T-helper 2 cell treated with Interferon-gamma antibody and Interleukin-4, amounts not matched to agents 5 μg/mL and 100 μg/mL, for 36 hours (primary cell): ENCODE measurements around the gene MAPK14.
A peak's percentile ranks its signal among the peaks of the same experiment; 100 is the strongest.
"Not testable (repeated sequence)": the region's sequence is repeated elsewhere in the genome, so short reads cannot be mapped to it uniquely, and the experiment has no call there.

Experiments
- DNase-seq: peaks from one replicate; pipeline ENCODE4 v3.0.0; 2021; ENCODE audit warnings: low spot score
- H3K27ac Mint-ChIP-seq: one replicate; pipeline ENCODE4 v1.8.0; 2021; ENCODE audit warnings: mild to moderate bottlenecking, mixed read lengths
- H3K27me3 Mint-ChIP-seq: one replicate; pipeline ENCODE4 v1.8.0; 2021; ENCODE audit warnings: low read depth, mixed read lengths
- H3K36me3 Mint-ChIP-seq: one replicate; pipeline ENCODE4 v1.8.0; 2021; ENCODE audit warnings: low read depth, mixed read lengths
- H3K4me1 Mint-ChIP-seq: one replicate; pipeline ENCODE4 v1.8.0; 2021; ENCODE audit warnings: low read depth, mixed read lengths
- H3K4me3 Mint-ChIP-seq: one replicate; pipeline ENCODE4 v1.8.0; 2022; ENCODE audit warnings: mild to moderate bottlenecking, moderate library complexity, mixed read lengths
- H3K9me3 Mint-ChIP-seq: one replicate; pipeline ENCODE4 v1.8.0; 2021; ENCODE audit warnings: mixed read lengths

The MAPK14 gene

GRCh38 chr6:36028088-36028876, 674 bp downstream of the MAPK14 start:
- Mint-ChIP-seq H3K9me3 (no peaks in the 10 kb centered on the region), H3K4me1 (peaks cover 30% of the 10 kb centered on the region), H3K36me3 (peaks cover 18% of the 10 kb centered on the region), H3K27me3 (peaks cover 25% of the 10 kb centered on the region), H3K27ac (peak overlapping the region; percentile 83), H3K4me3 (peak overlapping the region; percentile 97)
- no peak for DNase-seq

- peaks cover 18% of the 10 kb centered on the region for H3K36me3 Mint-ChIP-seq
- peaks cover 21% of the 10 kb centered on the region for H3K27me3 Mint-ChIP-seq
- peak; percentile 68 for DNase-seq
- H3K27ac Mint-ChIP-seq = peak overlapping the region; percentile 83
- no peaks in the 10 kb centered on the region for H3K9me3 Mint-ChIP-seq
- peaks cover 34% of the 10 kb centered on the region for H3K4me1 Mint-ChIP-seq
- peak overlapping the region; percentile 97 for H3K4me3 Mint-ChIP-seq
Measured at GRCh38 chr6:36028877-36029324, 1.3 kb downstream of the MAPK14 start.

GRCh38 chr6:36029464-36029863, 1.9 kb downstream of the MAPK14 start:
- peak overlapping the region; percentile 83 for H3K27ac Mint-ChIP-seq
- H3K27me3 Mint-ChIP-seq = peaks cover 18% of the 10 kb centered on the region
- H3K4me3 Mint-ChIP-seq = peak overlapping the region; percentile 97
- no peak for DNase-seq
- peaks cover 18% of the 10 kb centered on the region for H3K36me3 Mint-ChIP-seq
- peaks cover 36% of the 10 kb centered on the region for H3K4me1 Mint-ChIP-seq
- no peaks in the 10 kb centered on the region for H3K9me3 Mint-ChIP-seq

GRCh38 chr6:36032261-36032660, 4.7 kb downstream of the MAPK14 start:
- Mint-ChIP-seq H3K4me3 (peak overlapping the region; percentile 13), H3K9me3 (no peaks in the 10 kb centered on the region), H3K27me3 (peaks cover under 1% of the 10 kb centered on the region), H3K27ac (no peak overlapping the region), H3K36me3 (peaks cover 26% of the 10 kb centered on the region), H3K4me1 (peaks cover 40% of the 10 kb centered on the region)
- DNase-seq = no peak

- H3K27ac Mint-ChIP-seq, DNase-seq, H3K9me3 Mint-ChIP-seq, H3K27me3 Mint-ChIP-seq, H3K4me3 Mint-ChIP-seq: not testable (repeated sequence)
- H3K4me1 Mint-ChIP-seq = peaks cover 46% of the 10 kb centered on the region
- peaks cover 26% of the 10 kb centered on the region for H3K36me3 Mint-ChIP-seq
Measured at GRCh38 chr6:36033144-36033543, 5.5 kb downstream of the MAPK14 start.

- Mint-ChIP-seq H3K27ac (no peak overlapping the region), H3K27me3 (no peaks in the 10 kb centered on the region), H3K36me3 (peaks cover 23% of the 10 kb centered on the region), H3K9me3 (no peaks in the 10 kb centered on the region), H3K4me1 (peaks cover 46% of the 10 kb centered on the region), H3K4me3 (no peak overlapping the region)
- peak; percentile 33 for DNase-seq
Measured at GRCh38 chr6:36033935-36034334, 6.3 kb downstream of the MAPK14 start.

- no peaks in the 10 kb centered on the region for H3K27me3 Mint-ChIP-seq
- H3K9me3 Mint-ChIP-seq = no peaks in the 10 kb centered on the region
- no peak overlapping the region for H3K4me3 Mint-ChIP-seq
- H3K4me1 Mint-ChIP-seq = peaks cover 46% of the 10 kb centered on the region
- no peak for DNase-seq
- no peak overlapping the region for H3K27ac Mint-ChIP-seq
- peaks cover 19% of the 10 kb centered on the region for H3K36me3 Mint-ChIP-seq
Measured at GRCh38 chr6:36034441-36034840, 6.8 kb downstream of the MAPK14 start.

GRCh38 chr6:36035225-36035624, 7.6 kb downstream of the MAPK14 start:
- Mint-ChIP-seq H3K9me3 (no peaks in the 10 kb centered on the region), H3K36me3 (peaks cover 17% of the 10 kb centered on the region), H3K4me1 (peaks cover 40% of the 10 kb centered on the region), H3K4me3 (no peak overlapping the region), H3K27ac (no peak overlapping the region), H3K27me3 (no peaks in the 10 kb centered on the region)
- no peak for DNase-seq

- Mint-ChIP-seq H3K9me3 (no peaks in the 10 kb centered on the region), H3K27ac (no peak overlapping the region), H3K36me3 (peaks cover 12% of the 10 kb centered on the region), H3K4me3 (no peak overlapping the region), H3K27me3 (no peaks in the 10 kb centered on the region), H3K4me1 (peaks cover 34% of the 10 kb centered on the region)
- no peak for DNase-seq
Measured at GRCh38 chr6:36038120-36038876, 10.7 kb downstream of the MAPK14 start.

GRCh38 chr6:36039112-36039511, 11.5 kb downstream of the MAPK14 start:
- no peak overlapping the region for H3K27ac Mint-ChIP-seq
- no peaks in the 10 kb centered on the region for H3K27me3 Mint-ChIP-seq
- H3K36me3 Mint-ChIP-seq = peaks cover 12% of the 10 kb centered on the region
- H3K9me3 Mint-ChIP-seq = no peaks in the 10 kb centered on the region
- DNase-seq = no peak
- peaks cover 28% of the 10 kb centered on the region for H3K4me1 Mint-ChIP-seq
- no peak overlapping the region for H3K4me3 Mint-ChIP-seq

- H3K36me3 Mint-ChIP-seq = peaks cover 12% of the 10 kb centered on the region
- H3K4me1 Mint-ChIP-seq = peaks cover 24% of the 10 kb centered on the region
- H3K4me3 Mint-ChIP-seq = no peak overlapping the region
- H3K9me3 Mint-ChIP-seq = no peaks in the 10 kb centered on the region
- no peak overlapping the region for H3K27ac Mint-ChIP-seq
- H3K27me3 Mint-ChIP-seq = no peaks in the 10 kb centered on the region
- no peak for DNase-seq
Measured at GRCh38 chr6:36040958-36041357, 13.3 kb downstream of the MAPK14 start.

GRCh38 chr6:36042618-36043260, 15.1 kb downstream of the MAPK14 start:
- Mint-ChIP-seq H3K36me3 (peaks cover 15% of the 10 kb centered on the region), H3K27me3 (no peaks in the 10 kb centered on the region), H3K4me3 (no peak overlapping the region), H3K9me3 (no peaks in the 10 kb centered on the region), H3K4me1 (peaks cover 27% of the 10 kb centered on the region), H3K27ac (no peak overlapping the region)
- DNase-seq = no peak

GRCh38 chr6:36049582-36049981, 22.0 kb downstream of the MAPK14 start:
- Mint-ChIP-seq H3K27me3 (no peaks in the 10 kb centered on the region), H3K36me3 (peaks cover 7% of the 10 kb centered on the region), H3K4me1 (peaks cover 7% of the 10 kb centered on the region), H3K27ac (no peak overlapping the region), H3K4me3 (no peak overlapping the region), H3K9me3 (no peaks in the 10 kb centered on the region)
- no peak for DNase-seq

GRCh38 chr6:36050305-36050704, 22.7 kb downstream of the MAPK14 start:
- H3K9me3 Mint-ChIP-seq = no peaks in the 10 kb centered on the region
- H3K27me3 Mint-ChIP-seq = no peaks in the 10 kb centered on the region
- no peak for DNase-seq
- H3K27ac Mint-ChIP-seq = no peak overlapping the region
- peaks cover 7% of the 10 kb centered on the region for H3K4me1 Mint-ChIP-seq
- no peak overlapping the region for H3K4me3 Mint-ChIP-seq
- H3K36me3 Mint-ChIP-seq = peaks cover 7% of the 10 kb centered on the region
